Measurements from ENCODE around the gene CCDC187. TPM values are rescaled to one million over a fixed set of nuclear protein-coding genes. Genes with fewer than 3 reads are reported as not detected.
"Not testable (repeated sequence)": the region's sequence is repeated elsewhere in the genome, so short reads cannot be mapped to it uniquely, and the experiment has no call there.

The CCDC187 gene
- polyA plus RNA-seq, 4 donors, result 1.8 to 3.3 (median 2.2) TPM

GRCh38 chr9:136273921-136274785 lies 29.7 kb downstream of the CCDC187 start:
- no peak for DNase-seq (ENCODE audit: low read depth in 4 of 4, low spot score in 3 of 4)

- no peak for DNase-seq (ENCODE audit: low read depth in 4 of 4, low spot score in 3 of 4)
Measured at GRCh38 chr9:136273244-136273865, 30.5 kb downstream of the CCDC187 start.

- no peak for DNase-seq (ENCODE audit: low read depth in 4 of 4, low spot score in 3 of 4)
Measured at GRCh38 chr9:136270173-136270705, 33.7 kb downstream of the CCDC187 start.

GRCh38 chr9:136268735-136269134 lies 35.2 kb downstream of the CCDC187 start:
- DNase-seq (ENCODE audit: low read depth in 4 of 4, low spot score in 3 of 4), result no peak

GRCh38 chr9:136268318-136268717 lies 35.6 kb downstream of the CCDC187 start:
- no peak for DNase-seq (ENCODE audit: low read depth in 4 of 4, low spot score in 3 of 4)

- peak in 1 of 4 donors; percentile 59 for DNase-seq (ENCODE audit: low read depth in 4 of 4, low spot score in 3 of 4)
Measured at GRCh38 chr9:136267261-136268111, 36.4 kb downstream of the CCDC187 start.

- not testable (repeated sequence) for DNase-seq (ENCODE audit: low read depth in 4 of 4, low spot score in 3 of 4)
Measured at GRCh38 chr9:136266641-136267040, 37.3 kb downstream of the CCDC187 start.

- DNase-seq (ENCODE audit: low read depth in 4 of 4, low spot score in 3 of 4), result no peak
Measured at GRCh38 chr9:136265561-136266355, 38.1 kb downstream of the CCDC187 start.

- DNase-seq (ENCODE audit: low read depth in 4 of 4, low spot score in 3 of 4), result no peak
Measured at GRCh38 chr9:136264441-136265405, 39.2 kb downstream of the CCDC187 start.

- no peak for DNase-seq (ENCODE audit: low read depth in 4 of 4, low spot score in 3 of 4)
Measured at GRCh38 chr9:136264031-136264430, 39.9 kb downstream of the CCDC187 start.

- no peak for DNase-seq (ENCODE audit: low read depth in 4 of 4, low spot score in 3 of 4)
Measured at GRCh38 chr9:136262671-136263178, 41.2 kb downstream of the CCDC187 start.

- no peak for DNase-seq (ENCODE audit: low read depth in 4 of 4, low spot score in 3 of 4)
Measured at GRCh38 chr9:136261686-136262430, 42.0 kb downstream of the CCDC187 start.

GRCh38 chr9:136260936-136261472 lies 42.9 kb downstream of the CCDC187 start:
- DNase-seq (ENCODE audit: low read depth in 4 of 4, low spot score in 3 of 4), result no peak

- no peak for DNase-seq (ENCODE audit: low read depth in 4 of 4, low spot score in 3 of 4)
Measured at GRCh38 chr9:136260521-136260920, 43.4 kb downstream of the CCDC187 start.

- no peak for DNase-seq (ENCODE audit: low read depth in 4 of 4, low spot score in 3 of 4)
Measured at GRCh38 chr9:136259836-136260235, 44.1 kb downstream of the CCDC187 start.

- DNase-seq (ENCODE audit: low read depth in 4 of 4, low spot score in 3 of 4), result no peak
Measured at GRCh38 chr9:136259517-136259813, 44.4 kb downstream of the CCDC187 start.

GRCh38 chr9:136258786-136259516 lies 44.9 kb downstream of the CCDC187 start:
- no peak for DNase-seq (ENCODE audit: low read depth in 4 of 4, low spot score in 3 of 4)

Measured in right renal pelvis (tissue), 4 donors.